ENCODE data around the gene PDZD8.

Gene PDZD8

GRCh38 chr10:117362313-117362712 is 12.9 kb downstream of the PDZD8 start:
- no peak for FAIRE-seq
- no peak for DNase-seq (ENCODE audit: insufficient read length)
- TF ChIP-seq POLR2AphosphoS5 (IDR thresholded peaks at IDR 0.05; ENCODE audit: low read depth, low read length) (no peak), POLR2A (IDR thresholded peaks at IDR 0.05; ENCODE audit: low read depth, low read length) (no peak), TAF1 (IDR thresholded peaks at IDR 0.05; ENCODE audit: borderline replicate concordance, low read depth, low read length) (no peak)

GRCh38 chr10:117360994-117361667 is 14.1 kb downstream of the PDZD8 start:
- TF ChIP-seq POLR2A (IDR thresholded peaks at IDR 0.05; ENCODE audit: low read depth, low read length): no peak
- no peak for TF ChIP-seq TAF1 (IDR thresholded peaks at IDR 0.05; ENCODE audit: borderline replicate concordance, low read depth, low read length)
- no peak for TF ChIP-seq POLR2AphosphoS5 (IDR thresholded peaks at IDR 0.05; ENCODE audit: low read depth, low read length)
- no peak for DNase-seq (ENCODE audit: insufficient read length)
- FAIRE-seq: no peak

GRCh38 chr10:117360016-117360415 is 15.2 kb downstream of the PDZD8 start:
- TF ChIP-seq TAF1 (IDR thresholded peaks at IDR 0.05; ENCODE audit: borderline replicate concordance, low read depth, low read length): no peak
- TF ChIP-seq POLR2AphosphoS5 (IDR thresholded peaks at IDR 0.05; ENCODE audit: low read depth, low read length): no peak
- TF ChIP-seq POLR2A (IDR thresholded peaks at IDR 0.05; ENCODE audit: low read depth, low read length): no peak
- DNase-seq (ENCODE audit: insufficient read length): no peak
- FAIRE-seq: no peak

DNA sequence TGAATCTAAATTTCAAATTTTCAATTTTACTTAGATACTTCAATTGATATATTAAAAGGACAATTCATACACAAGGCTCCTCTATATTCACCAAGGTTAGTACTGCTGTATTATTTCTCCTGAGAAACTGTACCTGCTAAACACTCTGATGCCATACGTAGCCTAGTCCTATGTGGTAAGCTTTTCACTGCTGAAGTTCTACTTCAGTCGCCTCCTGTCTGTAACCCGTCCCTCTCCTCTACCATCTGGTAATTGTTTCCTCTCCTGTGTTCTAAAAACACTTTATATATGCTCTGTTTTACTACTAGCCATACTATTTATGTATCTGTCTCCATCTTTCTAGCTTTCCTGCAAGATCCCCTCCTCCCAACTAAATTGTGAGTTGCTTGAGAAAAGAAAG is 20.2 kb downstream of the PDZD8 start:
- FAIRE-seq: no peak
- no peak for DNase-seq (ENCODE audit: insufficient read length)
- TF ChIP-seq TAF1 (IDR thresholded peaks at IDR 0.05; ENCODE audit: borderline replicate concordance, low read depth, low read length) (no peak), POLR2AphosphoS5 (IDR thresholded peaks at IDR 0.05; ENCODE audit: low read depth, low read length) (no peak), POLR2A (IDR thresholded peaks at IDR 0.05; ENCODE audit: low read depth, low read length) (no peak)

GRCh38 chr10:117353684-117354083 is 21.6 kb downstream of the PDZD8 start:
- FAIRE-seq (no peak), DNase-seq (ENCODE audit: insufficient read length) (no peak)
- TF ChIP-seq TAF1 (IDR thresholded peaks at IDR 0.05; ENCODE audit: borderline replicate concordance, low read depth, low read length) (no peak), POLR2AphosphoS5 (IDR thresholded peaks at IDR 0.05; ENCODE audit: low read depth, low read length) (no peak), POLR2A (IDR thresholded peaks at IDR 0.05; ENCODE audit: low read depth, low read length) (no peak)

GRCh38 chr10:117352724-117353123 is 22.5 kb downstream of the PDZD8 start:
- FAIRE-seq: no peak
- no peak for DNase-seq (ENCODE audit: insufficient read length)
- TF ChIP-seq POLR2A (IDR thresholded peaks at IDR 0.05; ENCODE audit: low read depth, low read length) (no peak), POLR2AphosphoS5 (IDR thresholded peaks at IDR 0.05; ENCODE audit: low read depth, low read length) (no peak), TAF1 (IDR thresholded peaks at IDR 0.05; ENCODE audit: borderline replicate concordance, low read depth, low read length) (no peak)

DNA sequence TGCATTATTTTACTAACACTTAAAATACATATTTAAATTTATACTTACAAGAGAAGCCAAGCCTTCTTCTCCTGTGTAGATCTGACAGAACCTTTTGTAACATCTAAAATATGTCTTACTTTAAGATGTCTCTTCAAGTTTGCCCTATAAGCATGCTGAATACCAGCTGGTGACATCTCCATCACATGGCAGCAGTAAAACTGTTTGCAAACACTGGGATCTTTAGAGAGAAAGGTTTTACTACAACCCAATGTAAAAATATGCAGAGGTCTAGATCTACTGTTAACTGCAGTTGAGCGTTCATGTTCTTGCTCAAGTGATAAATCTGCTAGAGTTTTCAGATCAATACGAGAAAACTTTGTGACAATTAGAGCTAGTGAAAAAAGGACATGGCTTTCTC is 23.2 kb downstream of the PDZD8 start:
- TF ChIP-seq POLR2A (IDR thresholded peaks at IDR 0.05; ENCODE audit: low read depth, low read length) (no peak), POLR2AphosphoS5 (IDR thresholded peaks at IDR 0.05; ENCODE audit: low read depth, low read length) (no peak), TAF1 (IDR thresholded peaks at IDR 0.05; ENCODE audit: borderline replicate concordance, low read depth, low read length) (no peak)
- no peak for FAIRE-seq
- no peak for DNase-seq (ENCODE audit: insufficient read length)

GRCh38 chr10:117351558-117351957 is 23.7 kb downstream of the PDZD8 start:
- DNase-seq (ENCODE audit: insufficient read length) (no peak), FAIRE-seq (no peak)

GRCh38 chr10:117350909-117351308 is 24.3 kb downstream of the PDZD8 start:
- FAIRE-seq (peak; percentile 73), DNase-seq (ENCODE audit: insufficient read length) (no peak)
- TF ChIP-seq POLR2AphosphoS5 (IDR thresholded peaks at IDR 0.05; ENCODE audit: low read depth, low read length) (no peak), POLR2A (IDR thresholded peaks at IDR 0.05; ENCODE audit: low read depth, low read length) (no peak), TAF1 (IDR thresholded peaks at IDR 0.05; ENCODE audit: borderline replicate concordance, low read depth, low read length) (no peak)

More at GRCh38 chr10:117351558-117351957, 23.7 kb downstream of the PDZD8 start:
- TF ChIP-seq TAF1 (IDR thresholded peaks at IDR 0.05; ENCODE audit: borderline replicate concordance, low read depth, low read length) (no peak), POLR2A (IDR thresholded peaks at IDR 0.05; ENCODE audit: low read depth, low read length) (no peak), POLR2AphosphoS5 (IDR thresholded peaks at IDR 0.05; ENCODE audit: low read depth, low read length) (no peak)

DNA sequence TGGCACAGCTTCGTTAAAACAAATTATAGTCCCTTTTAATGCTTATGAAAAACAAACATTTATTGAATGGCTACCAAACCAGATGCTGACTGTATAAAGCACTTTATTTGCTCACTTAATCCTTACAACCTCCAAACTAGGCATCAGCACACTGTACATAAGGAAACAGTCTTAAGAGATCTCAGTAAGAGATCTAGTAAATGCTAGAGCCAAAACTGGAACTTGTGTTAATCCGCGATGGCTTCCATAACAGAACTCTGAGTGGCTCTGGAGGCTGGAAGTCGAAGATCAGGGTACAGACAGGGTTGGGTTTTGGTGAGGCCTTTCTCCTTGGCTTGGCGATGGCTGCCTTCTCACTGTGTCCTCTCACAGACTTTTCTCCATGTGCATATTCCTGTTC is 27.0 kb downstream of the PDZD8 start:
- no peak for TF ChIP-seq TAF1 (IDR thresholded peaks at IDR 0.05; ENCODE audit: borderline replicate concordance, low read depth, low read length)
- no peak for TF ChIP-seq POLR2A (IDR thresholded peaks at IDR 0.05; ENCODE audit: low read depth, low read length)
- TF ChIP-seq POLR2AphosphoS5 (IDR thresholded peaks at IDR 0.05; ENCODE audit: low read depth, low read length): no peak
- FAIRE-seq: no peak
- DNase-seq (ENCODE audit: insufficient read length): no peak

DNA sequence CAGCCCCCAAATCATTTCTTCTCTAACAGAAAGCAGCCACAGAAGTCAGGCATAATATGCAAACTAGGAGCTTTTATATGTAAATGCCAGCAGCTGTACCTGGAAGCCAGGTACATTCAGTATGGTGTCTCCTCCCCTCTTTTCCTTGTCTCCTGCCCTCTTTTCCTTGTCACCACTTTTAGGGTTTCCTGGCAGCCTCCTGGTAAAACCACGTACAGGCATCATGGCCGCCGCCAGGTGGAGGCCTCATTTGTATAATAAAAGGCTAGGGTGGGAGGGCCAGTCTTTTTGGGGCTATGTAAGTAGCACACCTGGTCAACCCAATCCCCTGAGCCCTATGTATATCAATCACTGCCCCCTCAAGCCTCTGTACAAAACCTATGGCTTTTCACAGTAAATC is 28.7 kb downstream of the PDZD8 start:
- FAIRE-seq: no peak
- no peak for DNase-seq (ENCODE audit: insufficient read length)
- no peak for TF ChIP-seq POLR2A (IDR thresholded peaks at IDR 0.05; ENCODE audit: low read depth, low read length)
- no peak for TF ChIP-seq POLR2AphosphoS5 (IDR thresholded peaks at IDR 0.05; ENCODE audit: low read depth, low read length)
- no peak for TF ChIP-seq TAF1 (IDR thresholded peaks at IDR 0.05; ENCODE audit: borderline replicate concordance, low read depth, low read length)

DNA sequence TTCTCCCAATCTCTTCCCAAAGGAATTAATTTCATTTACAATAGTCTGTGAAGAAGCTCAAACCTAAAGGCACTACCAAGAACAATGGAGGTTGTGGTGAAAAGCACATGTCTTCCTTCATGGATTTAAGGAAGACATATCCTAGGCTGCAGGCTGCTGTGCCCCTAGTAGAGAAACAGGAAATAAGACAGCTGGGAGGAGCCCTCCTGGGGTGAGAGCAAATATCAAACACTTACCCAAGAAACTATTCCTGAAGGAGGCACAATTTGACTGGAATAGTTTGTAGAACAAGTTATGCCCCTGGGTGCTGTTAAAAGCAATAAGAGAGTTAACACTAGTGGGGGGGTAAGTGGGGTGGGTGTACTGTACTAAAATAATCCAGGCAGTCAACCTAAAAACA is 30.1 kb downstream of the PDZD8 start:
- FAIRE-seq (no peak), DNase-seq (ENCODE audit: insufficient read length) (no peak)
- no peak for TF ChIP-seq POLR2A (IDR thresholded peaks at IDR 0.05; ENCODE audit: low read depth, low read length)
- TF ChIP-seq POLR2AphosphoS5 (IDR thresholded peaks at IDR 0.05; ENCODE audit: low read depth, low read length): no peak
- no peak for TF ChIP-seq TAF1 (IDR thresholded peaks at IDR 0.05; ENCODE audit: borderline replicate concordance, low read depth, low read length)
